HT1080 (cell line): Measurements from ENCODE around the gene SYNE4. TPM values are rescaled to one million over a fixed set of nuclear protein-coding genes. Genes with fewer than 3 reads are reported as not detected.
"Not testable (repeated sequence)": the region's sequence is repeated elsewhere in the genome, so short reads cannot be mapped to it uniquely, and the experiment has no call there.

Experiments used
- DNase-seq: peaks from one replicate; pipeline ENCODE4 v3.0.0-alpha.2; 2015; ENCODE audit warnings: low read depth
- small RNA-seq: library from RNA; depleted of rRNA; stranded (forward); fragments of <200 nt; gene quantifications from one replicate; pipeline ENCODE3, GENCODE V24; 2014
- total RNA-seq: library from RNA; depleted of rRNA; stranded (reverse); fragments of >200 nt; shearing (Covaris generic); gene quantifications from 2 replicates; pipeline ENCODE4 v1.2.3, GENCODE V29; 2014; rRNA removed

The SYNE4 gene
- total RNA-seq, 1 experiment from 2014 or later: not detected

- not testable (repeated sequence) for DNase-seq
Measured at GRCh38 chr19:35957411-35957810, 51.2 kb downstream of the SYNE4 start.

- DNase-seq: no peak
Measured at GRCh38 chr19:35955881-35956634, 52.6 kb downstream of the SYNE4 start.

Small RNA genes within 50 kb of the gene (small RNA-seq; reads per million reads assigned to genes)
- not detected for gene AF038458.1

Other genes with a start within 250 kb of the SYNE4 start
- 1.3 and 1.8 TPM in 2 replicates for gene ARHGAP33, start 233.2 kb downstream of the SYNE4 start, total RNA-seq
- not detected in 2 replicates for gene PRODH2, start 196.0 kb downstream of the SYNE4 start, total RNA-seq
- gene NPHS1, start 156.3 kb downstream of the SYNE4 start, total RNA-seq: not detected in 2 replicates
- not detected in 2 replicates for gene KIRREL2, start 151.9 kb downstream of the SYNE4 start, total RNA-seq
- gene APLP1, start 140.2 kb downstream of the SYNE4 start, total RNA-seq: 1.6 and 6.6 TPM in 2 replicates
- 5.8 and 5.9 TPM in 2 replicates for gene NFKBID, start 108.3 kb downstream of the SYNE4 start, total RNA-seq
- gene HCST, start 106.3 kb downstream of the SYNE4 start, total RNA-seq: not detected in 2 replicates
- gene TYROBP, start 100.5 kb downstream of the SYNE4 start, total RNA-seq: not detected in 2 replicates
- 1.9 and 3.4 TPM in 2 replicates for gene LRFN3, start 72.4 kb downstream of the SYNE4 start, total RNA-seq
- gene SDHAF1, start 13.6 kb downstream of the SYNE4 start, total RNA-seq: 18.0 and 22.9 TPM in 2 replicates
- gene ALKBH6, start 5.4 kb upstream of the SYNE4 start, total RNA-seq: 13.9 and 15.3 TPM in 2 replicates
- 0.45 TPM in 1 of 2 replicates, not detected in the other for gene CLIP3, start 24.1 kb upstream of the SYNE4 start, total RNA-seq
- 2.4 and 2.6 TPM in 2 replicates for gene THAP8, start 45.5 kb upstream of the SYNE4 start, total RNA-seq
- gene WDR62, start 46.1 kb upstream of the SYNE4 start, total RNA-seq: 17.4 and 20.2 TPM in 2 replicates
- gene OVOL3, start 102.3 kb upstream of the SYNE4 start, total RNA-seq: not detected in 2 replicates
- gene POLR2I, start 106.1 kb upstream of the SYNE4 start, total RNA-seq: 124 and 135 TPM in 2 replicates
- gene TBCB, start 106.7 kb upstream of the SYNE4 start, total RNA-seq: 176 and 193 TPM in 2 replicates
- gene CAPNS1, start 131.3 kb upstream of the SYNE4 start, total RNA-seq: 391 and 431 TPM in 2 replicates
- gene COX7A1, start 143.6 kb upstream of the SYNE4 start, total RNA-seq: not detected in 2 replicates
- gene ZNF565, start 205.9 kb upstream of the SYNE4 start, total RNA-seq: 0.90 and 2.2 TPM in 2 replicates
- 78.2 and 94.5 TPM in 2 replicates for gene ZNF146, start 206.3 kb upstream of the SYNE4 start, total RNA-seq